ENCODE measurements around the gene GAS2L1. TPM values are rescaled to one million over a fixed set of nuclear protein-coding genes. Genes with fewer than 3 reads are reported as not detected.

Gene GAS2L1
- total RNA-seq, 1 experiment from 2014 or later, result 29.4 TPM

GRCh38 chr22:29342177-29342576, 35.7 kb downstream of the GAS2L1 start:
- no peak overlapping the region for H3K27ac ChIP-seq (ENCODE audit: low read depth, low read length)
- H3K36me3 ChIP-seq (ENCODE audit: control insufficient read depth in 1 of 2, insufficient read depth in 2 of 2, low read length in 2 of 2), result peaks cover 22 to 25% of the 10 kb centered on the region in 2 experiments
- H3K79me2 ChIP-seq (ENCODE audit: insufficient read depth, low read length), result no peaks in the 10 kb centered on the region
- ATAC-seq (no peak), DNase-seq (ENCODE audit: low read depth, low spot score) (no peak)
- H3K9ac ChIP-seq (ENCODE audit: low read length), result no peak overlapping the region
- H2AFZ ChIP-seq (ENCODE audit: low read depth, low read length, poor library complexity, severe bottlenecking), result no peak overlapping the region
- no peaks in the 10 kb centered on the region for H3K9me3 ChIP-seq (ENCODE audit: control insufficient read depth in 1 of 2, insufficient read depth in 1 of 2, low read depth in 1 of 2, low read length in 2 of 2)
- intact Hi-C loops (cut with micrococcal nuclease), result no loop called here
- POLR2A ChIA-PET, result no interaction called here
- H3K4me1 ChIP-seq (ENCODE audit: control insufficient read depth in 1 of 2, insufficient read depth in 2 of 2, low read length in 2 of 2), result peaks cover 24 to 33% of the 10 kb centered on the region in 2 experiments
- no peak for TF ChIP-seq ATF3 (IDR thresholded peaks at IDR 0.05)
- no peak for TF ChIP-seq FOSL1 (IDR thresholded peaks at IDR 0.05; ENCODE audit: low read depth)
- TF ChIP-seq EGR1 (IDR thresholded peaks at IDR 0.05; ENCODE audit: low read depth), result no peak
- no peak for TF ChIP-seq RAD21 (IDR thresholded peaks at IDR 0.05; ENCODE audit: low read depth)
- TF ChIP-seq TCF7L2 (IDR thresholded peaks at IDR 0.05; ENCODE audit: borderline replicate concordance, extremely low read depth, insufficient read depth, insufficient read length), result no peak
- TF ChIP-seq CBX3 (IDR thresholded peaks at IDR 0.05; ENCODE audit: low read depth), result no peak
- no peak for TF ChIP-seq ZBTB33 (IDR thresholded peaks at IDR 0.05; ENCODE audit: extremely low read depth, insufficient replicate concordance, low read length)
- no peak for TF ChIP-seq YY1 (IDR thresholded peaks at IDR 0.05; ENCODE audit: extremely low read depth, insufficient replicate concordance, low read depth, low read length)
- no peak for TF ChIP-seq SIN3A (IDR thresholded peaks at IDR 0.05; ENCODE audit: low read depth)
- no peak for TF ChIP-seq EZH2 (IDR thresholded peaks at IDR 0.05)
- no peak for TF ChIP-seq POLR2A (IDR thresholded peaks at IDR 0.05; ENCODE audit: borderline replicate concordance, extremely low read depth, insufficient read depth, insufficient read length)
- TF ChIP-seq REST (IDR thresholded peaks at IDR 0.05; ENCODE audit: low read depth), result no peak
- TF ChIP-seq ZFX (IDR thresholded peaks at IDR 0.05), result no peak
- TF ChIP-seq EZH2phosphoT487 (IDR thresholded peaks at IDR 0.05; ENCODE audit: borderline replicate concordance), result no peak
- no peak for TF ChIP-seq SP1 (IDR thresholded peaks at IDR 0.05; ENCODE audit: low read depth)
- TF ChIP-seq POLR2AphosphoS5 (IDR thresholded peaks at IDR 0.05; ENCODE audit: low read depth, low read length), result no peak
- no peak for TF ChIP-seq CEBPB (IDR thresholded peaks at IDR 0.05; ENCODE audit: low read depth)
- TF ChIP-seq ZNF274 (IDR thresholded peaks at IDR 0.05; ENCODE audit: low read depth, low read length), result no peak
- no peak for TF ChIP-seq SRF (IDR thresholded peaks at IDR 0.05; ENCODE audit: low read depth)
- no peak for TF ChIP-seq ELF1 (IDR thresholded peaks at IDR 0.05; ENCODE audit: borderline replicate concordance, low read depth)
- no peak overlapping the region for H3K4me2 ChIP-seq (ENCODE audit: low read length)
- RAD21 ChIA-PET (ENCODE audit: low non-redundant PET in 1 of 2, low total read pairs in 2 of 2, uncharacterized antibody in 2 of 2, unreplicated experiment in 2 of 2), result no interaction called here
- no peaks in the 10 kb centered on the region; the same call in 1 of the 2 replicates for H4K20me1 ChIP-seq (ENCODE audit: insufficient read depth)
- H3K9me2 ChIP-seq (ENCODE audit: insufficient read depth), result no peaks in the 10 kb centered on the region
- no TSS peak for BruUV-seq (replicated peaks)
- CTCF ChIA-PET, result no interaction called here
- no peak overlapping the region for H3K4me3 ChIP-seq (replicated peaks in 1 of 2; ENCODE audit: low read depth in 1 of 2, low read length in 2 of 2)
- H3K27me3 ChIP-seq (ENCODE audit: insufficient read depth, low read length), result no peaks in the 10 kb centered on the region
